Renal cortex interstitium (tissue), 15 donors: ENCODE data around the gene FNBP1. TPM values are rescaled to one million over a fixed set of nuclear protein-coding genes. Genes with fewer than 3 reads are reported as not detected.

ENCODE experiments used
- DNase-seq, 11 donors: peaks; one replicate each; pipeline ENCODE4 v3.0.0-alpha.2; 2013; ENCODE audit warnings: low read depth in 9 of 11, low spot score in 4 of 11; ENCODE audit errors: extremely low read depth in 1 of 11
- long read RNA-seq, 16 experiments: transcript quantifications; one replicate each; lab custom pipeline, GENCODE V29; 2026
- polyA plus RNA-seq, 3 donors: library from polyadenylated mRNA; unstranded; fragments of 120-200 nt; gene quantifications; one replicate each; pipeline ENCODE4 v1.2.1, GENCODE V29; 2013; ENCODE audit not compliant: insufficient read length in 3 of 3

Gene FNBP1
- polyA plus RNA-seq: 10 to 100 TPM; 48.3 to 48.7 (median 48.3) TPM
- long read RNA-seq, donor 1, partial matches to known transcripts: 16 of 22 reads
- long read RNA-seq, donor 1, other reads (novel, unspliced or antisense): 5 of 22 reads
- long read RNA-seq, donor 2, partial matches to known transcripts: 13 of 13 reads
- long read RNA-seq, donor 2, other reads (novel, unspliced or antisense): 0 of 13 reads
- long read RNA-seq, donor 3, partial matches to known transcripts: 63 of 63 reads
- long read RNA-seq, donor 3, other reads (novel, unspliced or antisense): 0 of 63 reads
- long read RNA-seq, donor 4, partial matches to known transcripts: 15 of 15 reads
- long read RNA-seq, donor 4, other reads (novel, unspliced or antisense): 0 of 15 reads
- long read RNA-seq, donor 5: 0 reads
- long read RNA-seq, donor 6, full-length matches to known transcripts: 3 of 42 reads
- long read RNA-seq, donor 6, partial matches to known transcripts: 39 of 42 reads
- long read RNA-seq, donor 6, other reads (novel, unspliced or antisense): 0 of 42 reads
- long read RNA-seq, donor 7: 0 reads
- long read RNA-seq, donor 8, partial matches to known transcripts: 23 of 23 reads
- long read RNA-seq, donor 8, other reads (novel, unspliced or antisense): 0 of 23 reads
- long read RNA-seq, donor 9, full-length matches to known transcripts: 2 of 8 reads
- long read RNA-seq, donor 9, partial matches to known transcripts: 6 of 8 reads
- long read RNA-seq, donor 9, other reads (novel, unspliced or antisense): 0 of 8 reads
- long read RNA-seq, donor 10, partial matches to known transcripts: 15 of 21 reads
- long read RNA-seq, donor 10, other reads (novel, unspliced or antisense): 6 of 21 reads
- long read RNA-seq, donor 11, partial matches to known transcripts: 21 of 21 reads
- long read RNA-seq, donor 11, other reads (novel, unspliced or antisense): 0 of 21 reads
- long read RNA-seq, donor 12: 0 reads
- long read RNA-seq, donor 13: 0 reads
- long read RNA-seq, donor 14, full-length matches to known transcripts: 1 of 6 reads
- long read RNA-seq, donor 14, partial matches to known transcripts: 5 of 6 reads
- long read RNA-seq, donor 14, other reads (novel, unspliced or antisense): 0 of 6 reads
- long read RNA-seq, donor 15, full-length matches to known transcripts: 1 of 1 reads
- long read RNA-seq, donor 15, partial matches to known transcripts: 0 of 1 reads
- long read RNA-seq, donor 15, other reads (novel, unspliced or antisense): 0 of 1 reads
- long read RNA-seq, donor 16, full-length matches to known transcripts: 4 of 141 reads
- long read RNA-seq, donor 16, partial matches to known transcripts: 137 of 141 reads
- long read RNA-seq, donor 16, other reads (novel, unspliced or antisense): 0 of 141 reads

DNA sequence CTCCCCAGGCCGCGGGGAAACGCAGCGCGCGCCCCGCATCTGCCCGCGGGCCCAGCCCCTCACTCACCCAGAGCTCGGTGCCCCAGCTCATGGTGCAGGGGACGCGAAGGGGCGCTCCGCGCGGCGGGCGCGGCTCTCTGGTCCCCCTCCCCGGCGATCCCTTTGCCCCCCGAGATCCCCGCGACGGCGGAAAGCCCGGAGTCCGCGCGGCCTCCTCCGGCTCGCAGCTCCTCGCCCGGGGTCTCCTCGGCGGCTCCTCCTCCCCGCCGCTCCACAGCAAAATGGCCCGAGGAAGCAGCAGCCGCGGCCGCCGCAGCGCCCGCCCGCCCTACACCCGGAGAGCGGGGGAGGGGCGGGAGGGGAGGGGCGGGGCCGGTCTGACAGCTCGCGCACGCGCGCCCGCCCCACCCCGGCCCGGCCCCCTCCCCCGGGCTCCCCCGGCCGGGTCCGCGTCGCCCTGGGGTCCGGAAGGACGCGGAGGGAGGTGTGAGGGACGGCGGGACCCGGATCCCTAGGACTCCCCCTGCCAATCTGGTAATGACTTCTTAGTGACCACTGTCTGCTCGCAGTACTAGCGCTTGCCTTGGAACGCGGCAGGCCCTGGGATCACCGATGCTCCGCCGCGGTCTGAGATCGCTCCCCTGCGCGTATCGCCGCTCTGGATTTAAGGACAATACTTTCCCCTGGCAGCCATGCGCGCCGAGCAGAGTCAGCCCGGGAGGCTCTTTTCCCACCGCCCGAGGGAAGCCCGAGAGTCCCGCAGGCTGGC lies at the start of gene FNBP1:
Gene FNBP1, minus strand, starts transcription at position 305 of the 769 bp plus-strand sequence. Its CDS starts 214 bp downstream, at position 91.
- peak in 9 of 11 donors; percentile 54 to 83 (median 68) for DNase-seq

- DNase-seq: no peak
These were observed 47.9 kb upstream of the FNBP1 start for GRCh38 chr9:130090915-130091314.

DNA sequence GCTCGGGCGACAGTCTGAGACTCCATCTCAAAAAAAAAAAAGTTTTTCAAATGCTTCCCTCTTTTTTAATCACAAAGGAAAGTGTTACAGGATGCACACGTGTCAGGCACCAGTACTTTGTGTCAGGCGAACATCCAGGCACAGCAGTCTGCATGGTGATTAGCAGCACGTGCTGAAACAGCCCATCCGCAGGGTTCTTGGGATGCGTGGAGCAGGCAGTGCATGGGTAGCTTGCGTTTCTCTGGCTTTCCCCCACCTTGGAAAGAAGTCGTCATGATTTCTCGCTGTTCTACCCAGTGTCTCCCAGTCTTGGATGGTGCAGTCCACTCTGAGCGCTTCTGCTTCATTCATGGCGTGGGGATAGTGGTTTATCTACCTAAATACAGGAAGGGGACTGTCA lies 46.2 kb upstream of the FNBP1 start:
- no peak for DNase-seq

- DNase-seq: no peak
These were observed 45.1 kb upstream of the FNBP1 start for GRCh38 chr9:130088051-130088450.

DNA sequence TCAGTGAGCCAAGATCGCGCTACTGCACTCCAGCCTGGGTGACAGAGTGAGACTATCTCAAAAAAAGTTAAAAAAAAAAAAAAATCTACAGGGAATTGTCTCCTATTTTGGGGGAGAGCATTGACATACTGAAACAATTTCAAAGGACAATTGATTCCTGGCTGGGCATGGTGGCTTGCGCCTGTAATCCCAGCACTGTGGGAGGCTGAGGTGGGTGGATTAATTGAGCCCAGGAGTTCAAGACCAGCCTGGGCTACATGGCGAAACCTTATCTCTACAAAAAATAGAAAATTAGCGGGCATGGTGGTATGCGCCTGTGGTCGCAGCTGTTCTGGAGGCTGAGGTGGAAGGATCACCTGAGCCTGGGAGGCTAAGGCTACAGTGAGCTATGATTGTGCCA lies 41.3 kb upstream of the FNBP1 start:
- DNase-seq: no peak

DNA sequence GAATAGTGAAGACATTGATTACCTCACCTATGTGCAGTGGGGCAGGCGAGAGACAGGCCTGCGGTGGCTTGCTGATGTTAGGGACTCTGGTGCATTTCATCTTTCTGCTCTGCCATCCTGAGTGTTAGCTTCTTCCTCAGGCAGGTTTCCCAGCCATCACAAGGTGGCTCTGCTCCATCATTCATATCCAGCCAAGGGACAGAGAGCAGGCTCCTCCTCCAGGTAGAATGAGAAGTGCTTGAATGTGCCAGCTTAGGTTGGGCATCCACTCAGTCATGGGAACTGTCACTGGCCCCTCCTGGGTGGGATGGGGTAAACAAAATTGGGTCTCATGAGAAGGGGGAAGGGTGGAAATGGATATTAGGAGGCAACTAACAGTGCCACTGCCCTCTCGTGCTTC lies 35.6 kb upstream of the FNBP1 start:
- no peak for DNase-seq

- DNase-seq: peak in 5 of 11 donors; percentile 27 to 51 (median 29)
These were observed 30.4 kb upstream of the FNBP1 start for GRCh38 chr9:130073373-130073772.

- no peak for DNase-seq
These were observed 29.7 kb upstream of the FNBP1 start for GRCh38 chr9:130072515-130073235.

GRCh38 chr9:130069048-130069447 lies 26.1 kb upstream of the FNBP1 start:
- no peak for DNase-seq

DNA sequence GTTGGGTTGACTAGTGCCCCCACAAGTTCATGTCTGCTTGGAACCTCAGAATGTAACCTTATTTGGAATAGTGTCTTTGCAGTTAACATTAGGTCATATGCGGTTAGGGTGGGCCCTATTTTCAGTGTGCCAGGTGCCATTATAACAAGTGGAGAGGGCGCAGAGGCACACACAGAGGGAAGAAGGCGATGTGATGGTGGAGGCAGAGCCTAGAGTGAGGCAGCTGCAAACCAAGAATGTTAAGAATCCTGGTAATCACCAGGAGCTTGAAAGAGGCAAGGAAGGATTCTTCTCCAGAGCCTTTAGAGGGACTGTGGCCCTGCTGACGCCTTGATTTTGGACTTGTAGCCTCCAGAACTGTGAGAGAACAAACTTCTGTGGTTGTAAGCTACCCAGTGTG lies 21.6 kb upstream of the FNBP1 start:
- DNase-seq: no peak

GRCh38 chr9:130062750-130063149 lies 19.8 kb upstream of the FNBP1 start:
- DNase-seq: no peak

GRCh38 chr9:130060296-130060695 lies 17.3 kb upstream of the FNBP1 start:
- no peak for DNase-seq

GRCh38 chr9:130058887-130059286 lies 15.9 kb upstream of the FNBP1 start:
- DNase-seq: no peak

GRCh38 chr9:130058154-130058553 lies 15.2 kb upstream of the FNBP1 start:
- DNase-seq: no peak

DNA sequence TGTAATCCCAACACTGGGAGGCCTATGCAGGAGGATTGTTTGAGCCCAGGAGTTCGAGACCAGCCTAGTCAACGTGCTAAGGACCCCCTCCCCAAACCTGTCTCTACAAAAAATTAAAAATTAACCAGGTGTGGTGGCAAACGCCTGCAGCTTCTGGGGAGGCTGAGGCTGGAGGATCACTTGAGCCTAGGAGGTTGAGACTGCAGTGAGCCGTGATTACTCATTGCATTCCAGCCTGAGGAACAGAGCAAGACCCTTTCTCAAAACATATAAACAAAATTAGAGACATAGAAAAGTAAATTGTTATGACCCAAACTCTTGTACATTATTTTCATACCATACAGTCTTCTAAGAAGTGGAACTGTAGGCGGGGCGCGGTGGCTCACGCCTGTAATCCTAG lies 11.8 kb upstream of the FNBP1 start:
- no peak for DNase-seq

GRCh38 chr9:130054325-130054786 lies 11.4 kb upstream of the FNBP1 start:
- DNase-seq: no peak

GRCh38 chr9:130053504-130054324 lies 10.7 kb upstream of the FNBP1 start, which contains the start of gene GPR107:
TSS of gene GPR107 (plus strand) at chr9:130053906. CDS start at chr9:130053933, 27 bp downstream.
- DNase-seq: peak in 9 of 11 donors; percentile 66 to 84 (median 76)
